GM10266 (cell line): ENCODE data around the gene YIF1A.

ENCODE experiments used
- DNase-seq: peaks from one replicate; pipeline ENCODE4 v3.0.0; 2012; ENCODE audit errors: extremely low spot score
- CTCF ChIP-seq: IDR thresholded peaks from 2 replicates; pipeline ENCODE4 v1.5.1; 2012; ENCODE audit warnings: mild to moderate bottlenecking, low read depth; ENCODE audit not compliant: control insufficient read depth, insufficient read depth; ENCODE audit errors: missing control alignments

The YIF1A gene

GRCh38 chr11:66264383-66264782, 24.6 kb downstream of the YIF1A start:
- DNase-seq = no peak
- no peak for TF ChIP-seq CTCF

DNA sequence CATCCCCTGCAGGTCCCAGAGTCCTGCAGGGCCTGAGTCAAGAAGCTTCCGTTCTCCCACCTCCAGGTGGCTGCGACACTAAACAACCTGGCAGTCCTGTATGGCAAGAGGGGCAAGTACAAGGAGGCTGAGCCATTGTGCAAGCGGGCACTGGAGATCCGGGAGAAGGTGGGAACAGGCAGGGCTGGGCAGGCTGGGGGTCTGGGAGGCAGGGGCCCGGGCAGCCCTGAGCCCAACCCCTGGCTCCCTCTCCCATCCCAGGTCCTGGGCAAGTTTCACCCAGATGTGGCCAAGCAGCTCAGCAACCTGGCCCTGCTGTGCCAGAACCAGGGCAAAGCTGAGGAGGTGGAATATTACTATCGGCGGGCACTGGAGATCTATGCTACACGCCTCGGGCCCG, 25.2 kb downstream of the YIF1A start:
- TF ChIP-seq CTCF = no peak
- no peak for DNase-seq

GRCh38 chr11:66263231-66263630, 25.7 kb downstream of the YIF1A start:
- no peak for TF ChIP-seq CTCF
- DNase-seq = no peak

GRCh38 chr11:66262696-66263095, 26.2 kb downstream of the YIF1A start:
- DNase-seq = no peak
- TF ChIP-seq CTCF = no peak

DNA sequence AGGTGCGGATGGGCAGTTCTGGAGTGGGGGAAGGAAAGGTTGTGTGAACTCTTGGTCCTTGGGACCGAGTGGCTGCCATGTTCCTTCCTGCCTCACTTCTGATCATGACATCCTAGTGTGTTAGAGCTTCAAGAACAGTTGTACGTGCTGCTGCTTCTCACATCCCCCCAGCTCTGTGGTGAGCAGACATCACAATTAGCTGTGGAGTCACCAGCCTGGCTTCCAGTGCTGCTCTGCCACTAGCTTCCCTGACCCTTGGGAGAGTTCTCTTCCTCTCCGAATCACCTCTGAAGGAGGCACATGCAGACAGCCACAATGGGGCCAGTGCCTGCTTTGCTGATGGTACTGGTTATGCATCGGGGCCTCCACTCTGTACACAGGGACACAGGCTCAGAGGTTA, 26.8 kb downstream of the YIF1A start:
- no peak for TF ChIP-seq CTCF
- DNase-seq = no peak

DNA sequence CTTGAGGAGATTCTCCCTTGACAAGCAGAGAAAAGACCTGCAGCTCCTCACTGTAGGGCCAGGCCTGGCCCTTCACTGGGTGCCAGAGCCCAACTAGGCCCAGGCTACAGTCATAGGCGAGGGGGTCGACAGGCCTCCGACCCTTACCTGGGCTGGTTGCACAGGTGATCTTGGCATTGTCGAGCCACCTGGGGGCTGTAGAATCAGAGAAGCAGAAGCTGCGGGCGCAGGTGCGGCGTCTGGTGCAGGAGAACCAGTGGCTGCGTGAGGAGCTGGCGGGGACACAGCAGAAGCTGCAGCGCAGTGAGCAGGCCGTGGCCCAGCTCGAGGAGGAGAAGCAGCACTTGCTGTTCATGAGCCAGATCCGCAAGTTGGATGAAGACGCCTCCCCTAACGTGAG, 27.4 kb downstream of the YIF1A start:
- TF ChIP-seq CTCF = no peak
- no peak for DNase-seq

- TF ChIP-seq CTCF = no peak
- DNase-seq = no peak
Measured at GRCh38 chr11:66259956-66260355, 29.0 kb downstream of the YIF1A start.
